GM12891 (cell line): ENCODE measurements around the gene TUBD1.

ENCODE experiments used
- POLR2A ChIP-seq: IDR thresholded peaks from 2 replicates; pipeline ENCODE4 v1.6.1; 2011; ENCODE audit warnings: low read depth, low read length, control low read depth
- POLR2AphosphoS5 ChIP-seq: IDR thresholded peaks from 2 replicates; pipeline ENCODE4 v1.6.1; 2011; ENCODE audit warnings: low read depth, low read length, control low read depth
- SPI1 ChIP-seq: IDR thresholded peaks from 2 replicates; pipeline ENCODE4 v1.6.1; 2011; ENCODE audit warnings: low read depth, low read length, control low read depth
- TAF1 ChIP-seq: IDR thresholded peaks from 2 replicates; pipeline ENCODE4 v1.6.1; 2011; ENCODE audit warnings: low read depth, low read length, control low read depth

GRCh38 chr17:59858167-59858816 is 34.5 kb downstream of the TUBD1 start:
- TF ChIP-seq POLR2A (no peak), TAF1 (no peak), POLR2AphosphoS5 (no peak), SPI1 (no peak)
